Brain microvascular endothelial cell (primary cell): ENCODE data around the gene STEAP1B.
"Not testable (repeated sequence)": the region's sequence is repeated elsewhere in the genome, so short reads cannot be mapped to it uniquely, and the experiment has no call there.

Source experiments
- DNase-seq: peaks from one replicate; pipeline ENCODE4 v3.0.0-alpha.2; 2020
- H3K27ac ChIP-seq: fragments of 250-450 bp; sonication (Bioruptor Pico); 2 replicates; pipeline ENCODE4 v1.5.1; 2020; ENCODE audit warnings: mild to moderate bottlenecking, moderate library complexity
- H3K27me3 ChIP-seq: fragments of 250-450 bp; sonication (Bioruptor Pico); replicated peaks from 2 replicates; pipeline ENCODE4 v1.5.1; 2020; ENCODE audit warnings: mild to moderate bottlenecking
- H3K36me3 ChIP-seq: fragments of 250-450 bp; sonication (Bioruptor Pico); replicated peaks from 2 replicates; pipeline ENCODE4 v1.5.1; 2020; ENCODE audit warnings: mild to moderate bottlenecking
- H3K4me3 ChIP-seq: 2 replicates; pipeline ENCODE4 v1.5.1; 2011; ENCODE audit warnings: low read depth, mild to moderate bottlenecking, control low read depth, low read length, moderate library complexity
- in situ Hi-C: cut with HindIII; loops from 2 replicates; pipeline ENCODE4 v1.10.0; 2017; ENCODE audit warnings: low sequenced_read_pairs, low pct_ligation_motif_present
- TF ChIP-seq, protein P1 (sequence below): IDR thresholded peaks from 2 replicates; pipeline ENCODE4 v1.5.1; 2011; ENCODE audit warnings: low read depth, mild to moderate bottlenecking, moderate library complexity, low read length, control low read depth, inconsistent platforms; ENCODE audit errors: missing control alignments

The STEAP1B gene

DNA sequence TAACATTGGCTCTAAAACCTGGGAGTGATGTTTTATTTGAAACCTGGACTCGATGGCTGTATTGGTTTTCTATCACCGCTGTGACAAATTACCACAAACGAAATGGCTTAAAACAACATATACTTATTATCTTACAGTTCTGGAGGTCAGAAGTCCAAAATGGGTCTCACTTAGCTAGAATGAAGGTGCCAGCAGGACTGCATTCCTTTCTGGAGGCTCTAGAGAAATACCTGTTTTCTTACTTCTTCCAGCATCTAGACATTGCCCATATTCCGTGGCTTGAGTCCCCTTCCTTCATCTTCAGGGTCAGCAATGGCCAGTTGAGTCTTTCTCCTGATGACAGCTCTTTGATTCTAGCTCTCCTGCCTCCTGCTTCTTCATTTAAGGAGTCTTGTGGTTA lies 44.3 kb upstream of the STEAP1B start:
- in situ Hi-C loops = no loop called here
- TF ChIP-seq, protein P1, sequence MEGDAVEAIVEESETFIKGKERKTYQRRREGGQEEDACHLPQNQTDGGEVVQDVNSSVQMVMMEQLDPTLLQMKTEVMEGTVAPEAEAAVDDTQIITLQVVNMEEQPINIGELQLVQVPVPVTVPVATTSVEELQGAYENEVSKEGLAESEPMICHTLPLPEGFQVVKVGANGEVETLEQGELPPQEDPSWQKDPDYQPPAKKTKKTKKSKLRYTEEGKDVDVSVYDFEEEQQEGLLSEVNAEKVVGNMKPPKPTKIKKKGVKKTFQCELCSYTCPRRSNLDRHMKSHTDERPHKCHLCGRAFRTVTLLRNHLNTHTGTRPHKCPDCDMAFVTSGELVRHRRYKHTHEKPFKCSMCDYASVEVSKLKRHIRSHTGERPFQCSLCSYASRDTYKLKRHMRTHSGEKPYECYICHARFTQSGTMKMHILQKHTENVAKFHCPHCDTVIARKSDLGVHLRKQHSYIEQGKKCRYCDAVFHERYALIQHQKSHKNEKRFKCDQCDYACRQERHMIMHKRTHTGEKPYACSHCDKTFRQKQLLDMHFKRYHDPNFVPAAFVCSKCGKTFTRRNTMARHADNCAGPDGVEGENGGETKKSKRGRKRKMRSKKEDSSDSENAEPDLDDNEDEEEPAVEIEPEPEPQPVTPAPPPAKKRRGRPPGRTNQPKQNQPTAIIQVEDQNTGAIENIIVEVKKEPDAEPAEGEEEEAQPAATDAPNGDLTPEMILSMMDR = no peak

DNA sequence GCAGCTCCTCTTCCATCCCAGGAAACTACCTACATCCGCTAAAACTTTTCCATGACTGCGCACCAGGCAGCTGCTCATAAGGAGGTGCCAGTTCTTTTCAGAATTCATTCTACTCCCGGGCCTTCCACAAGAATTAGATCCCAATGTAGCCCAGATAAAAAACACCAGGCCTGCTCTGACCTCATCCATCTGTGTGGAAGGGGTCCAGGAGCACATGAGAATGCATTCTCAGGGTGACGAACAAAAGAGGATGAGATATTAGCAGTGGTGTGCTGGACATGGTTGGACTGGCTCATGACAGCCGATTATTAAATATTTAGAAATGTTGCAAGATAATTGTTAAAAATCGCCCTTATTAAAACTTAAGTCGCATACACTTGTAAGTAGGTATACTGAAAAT lies 43.2 kb upstream of the STEAP1B start:
- no peaks in the 10 kb centered on the region for H3K27me3 ChIP-seq
- in situ Hi-C loops = no loop called here

More for the DNA sequence above, 44.3 kb upstream of the STEAP1B start:
- Histone ChIP-seq H3K27ac (no peak overlapping the region), H3K27me3 (no peaks in the 10 kb centered on the region), H3K36me3 (no peaks in the 10 kb centered on the region), H3K4me3 (no peak overlapping the region)
- no peak for DNase-seq

DNA sequence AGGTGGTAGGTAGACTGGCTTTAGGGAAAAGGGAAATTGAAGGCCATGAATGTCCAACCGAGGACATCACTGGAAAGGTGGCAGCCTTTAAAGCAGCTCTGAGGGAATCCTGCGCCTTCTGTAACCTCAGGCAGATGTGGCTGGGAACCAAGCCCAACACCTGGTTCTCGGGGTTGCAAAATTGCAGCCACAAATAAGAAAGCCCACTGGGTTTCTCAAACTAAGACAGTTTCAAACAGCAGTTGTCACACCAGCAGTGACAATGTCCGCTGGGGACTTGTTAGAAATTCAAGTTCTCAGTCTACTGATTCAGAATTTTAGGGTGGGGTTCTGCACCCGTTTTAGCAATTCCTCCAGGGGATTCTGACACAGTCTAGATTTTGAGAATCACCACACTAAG lies 42.7 kb upstream of the STEAP1B start:
- H3K4me3 ChIP-seq = no peak overlapping the region
- no peaks in the 10 kb centered on the region for H3K36me3 ChIP-seq
- H3K27me3 ChIP-seq = no peaks in the 10 kb centered on the region
- in situ Hi-C loops = no loop called here
- DNase-seq = no peak
- no peak overlapping the region for H3K27ac ChIP-seq
- TF ChIP-seq, protein P1 = no peak

More for the DNA sequence above, 43.2 kb upstream of the STEAP1B start:
- no peak overlapping the region for H3K27ac ChIP-seq
- H3K4me3 ChIP-seq = no peak overlapping the region
- no peak for DNase-seq
- TF ChIP-seq, protein P1 = no peak
- no peaks in the 10 kb centered on the region for H3K36me3 ChIP-seq

DNA sequence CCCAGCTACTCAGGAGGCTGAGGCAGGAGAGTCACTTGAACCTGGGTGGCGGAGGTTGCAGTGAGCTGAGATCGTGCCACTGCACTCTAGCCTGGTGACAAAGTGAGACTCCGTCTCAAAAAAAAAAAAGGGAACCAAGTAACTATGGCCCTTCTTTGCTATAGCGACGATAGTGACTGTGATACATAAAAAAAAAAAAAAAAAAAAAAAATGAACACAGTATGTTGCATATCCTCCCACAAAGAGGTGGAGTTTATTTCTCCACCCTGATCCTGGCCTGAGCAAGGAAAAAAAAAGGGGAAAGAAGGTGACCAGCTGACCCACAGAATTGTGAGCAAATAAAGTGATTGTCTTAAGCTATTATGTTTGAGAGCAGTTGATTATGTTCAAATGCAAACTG lies 42.3 kb upstream of the STEAP1B start:
- TF ChIP-seq, protein P1 = no peak
- Histone ChIP-seq H3K27ac (no peak overlapping the region), H3K27me3 (no peaks in the 10 kb centered on the region), H3K36me3 (no peaks in the 10 kb centered on the region), H3K4me3 (no peak overlapping the region)
- in situ Hi-C loops = no loop called here
- DNase-seq = no peak

DNA sequence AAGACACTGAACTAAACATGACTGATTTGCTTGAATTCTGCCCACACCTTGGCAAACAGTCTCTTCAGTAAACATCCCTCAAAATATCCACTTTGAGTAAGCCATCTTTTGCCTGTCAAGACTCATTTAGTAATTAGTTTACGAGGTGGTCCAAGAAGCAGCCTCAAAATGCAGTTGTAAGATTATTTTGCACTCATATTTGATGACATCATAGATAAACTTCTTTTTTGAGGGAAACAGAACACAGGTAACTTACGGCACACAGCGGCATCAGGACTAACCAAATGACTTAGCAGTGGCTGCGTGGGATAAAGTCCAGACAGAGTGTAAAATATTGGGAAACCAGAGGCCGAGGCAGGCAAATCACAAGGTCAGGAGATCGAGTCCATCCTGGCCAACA lies 41.8 kb upstream of the STEAP1B start:
- no peaks in the 10 kb centered on the region for H3K27me3 ChIP-seq
- TF ChIP-seq, protein P1 = no peak
- no peak overlapping the region for H3K27ac ChIP-seq
- in situ Hi-C loops = no loop called here
- no peak overlapping the region for H3K4me3 ChIP-seq
- DNase-seq = no peak
- H3K36me3 ChIP-seq = no peaks in the 10 kb centered on the region

DNA sequence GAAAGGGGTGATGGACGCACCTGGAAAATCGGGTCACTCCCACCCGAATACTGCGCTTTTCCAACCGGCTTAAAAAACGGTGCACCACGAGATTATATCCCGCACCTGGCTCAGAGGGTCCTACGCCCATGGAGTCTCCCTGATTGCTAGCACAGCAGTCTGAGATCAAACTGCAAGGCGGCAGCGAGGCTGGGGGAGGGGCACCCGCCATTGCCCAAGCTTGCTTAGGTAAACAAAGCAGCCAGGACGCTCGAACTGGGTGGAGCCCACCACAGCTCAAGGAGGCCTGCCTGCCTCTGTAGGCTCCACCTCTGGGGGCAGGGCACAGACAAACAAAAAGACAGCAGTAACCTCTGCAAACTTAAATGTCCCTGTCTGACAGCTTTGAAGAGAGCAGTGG lies 28.5 kb upstream of the STEAP1B start:
- H3K27ac ChIP-seq, DNase-seq, H3K4me3 ChIP-seq, H3K36me3 ChIP-seq, H3K27me3 ChIP-seq, in situ Hi-C loops: not testable (repeated sequence)

DNA sequence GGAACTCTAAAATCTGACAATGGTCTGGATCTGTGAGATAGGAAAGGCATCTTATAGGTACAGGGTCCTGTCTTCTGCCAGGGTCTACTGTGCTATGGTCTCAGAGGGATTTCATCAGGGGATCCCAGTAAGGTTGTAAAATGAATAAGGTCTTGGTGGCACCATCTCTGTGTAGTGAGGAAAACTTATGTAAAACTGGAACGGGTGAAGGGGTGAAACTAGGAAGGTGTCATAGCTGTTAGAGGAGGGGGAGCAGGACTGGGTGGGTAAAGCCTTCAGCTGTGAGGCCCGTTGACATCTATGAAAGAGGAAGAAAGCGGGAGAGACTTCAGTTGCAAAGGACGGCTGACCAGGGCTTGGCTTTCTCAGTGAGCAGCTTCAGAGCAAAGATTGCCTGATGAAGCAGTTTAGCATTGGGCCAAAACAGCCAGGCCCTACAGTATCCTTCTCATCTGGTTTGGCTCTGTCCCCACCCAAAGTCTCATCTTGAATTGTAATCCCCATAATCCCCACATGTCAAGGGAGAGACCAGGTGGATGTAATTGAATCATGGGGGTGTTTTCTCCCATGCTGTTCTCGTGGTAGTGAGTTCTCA lies 24.5 kb upstream of the STEAP1B start:
- H3K27me3 ChIP-seq, DNase-seq, in situ Hi-C loops, H3K36me3 ChIP-seq, H3K27ac ChIP-seq, H3K4me3 ChIP-seq: not testable (repeated sequence)
